ENCODE measurements around the gene PLA2G2E. TPM values are rescaled to one million over a fixed set of nuclear protein-coding genes. Genes with fewer than 3 reads are reported as not detected.

PLA2G2E gene
- total RNA-seq, 1 experiment from 2014 or later = 0.41 TPM

GRCh38 chr1:19892628-19893168 lies 30.7 kb downstream of the PLA2G2E start:
- Mint-ChIP-seq H3K4me3 (ENCODE audit: unreplicated experiment) (no peak overlapping the region), H3K27me3 (ENCODE audit: insufficient read depth, unreplicated experiment) (no peaks in the 10 kb centered on the region), H3K4me1 (ENCODE audit: low read depth, unreplicated experiment) (no peaks in the 10 kb centered on the region), H3K9me3 (ENCODE audit: unreplicated experiment) (no peaks in the 10 kb centered on the region), H3K27ac (ENCODE audit: unreplicated experiment) (no peak overlapping the region), H3K36me3 (ENCODE audit: insufficient read depth, unreplicated experiment) (peaks cover 32% of the 10 kb centered on the region)
- no peaks in the 10 kb centered on the region for H3K36me3 ChIP-seq (ENCODE audit: control insufficient read depth, insufficient read depth, low read length)
- TF ChIP-seq, protein P1, sequence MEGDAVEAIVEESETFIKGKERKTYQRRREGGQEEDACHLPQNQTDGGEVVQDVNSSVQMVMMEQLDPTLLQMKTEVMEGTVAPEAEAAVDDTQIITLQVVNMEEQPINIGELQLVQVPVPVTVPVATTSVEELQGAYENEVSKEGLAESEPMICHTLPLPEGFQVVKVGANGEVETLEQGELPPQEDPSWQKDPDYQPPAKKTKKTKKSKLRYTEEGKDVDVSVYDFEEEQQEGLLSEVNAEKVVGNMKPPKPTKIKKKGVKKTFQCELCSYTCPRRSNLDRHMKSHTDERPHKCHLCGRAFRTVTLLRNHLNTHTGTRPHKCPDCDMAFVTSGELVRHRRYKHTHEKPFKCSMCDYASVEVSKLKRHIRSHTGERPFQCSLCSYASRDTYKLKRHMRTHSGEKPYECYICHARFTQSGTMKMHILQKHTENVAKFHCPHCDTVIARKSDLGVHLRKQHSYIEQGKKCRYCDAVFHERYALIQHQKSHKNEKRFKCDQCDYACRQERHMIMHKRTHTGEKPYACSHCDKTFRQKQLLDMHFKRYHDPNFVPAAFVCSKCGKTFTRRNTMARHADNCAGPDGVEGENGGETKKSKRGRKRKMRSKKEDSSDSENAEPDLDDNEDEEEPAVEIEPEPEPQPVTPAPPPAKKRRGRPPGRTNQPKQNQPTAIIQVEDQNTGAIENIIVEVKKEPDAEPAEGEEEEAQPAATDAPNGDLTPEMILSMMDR (IDR thresholded peaks at IDR 0.05; ENCODE audit: insufficient read depth in 1 of 2, low read depth in 1 of 2, low read length in 1 of 2, severe bottlenecking in 1 of 2, unreplicated experiment in 1 of 2) = no peak
- DNase-seq = no peak
- H3K9me3 ChIP-seq = no peaks in the 10 kb centered on the region
- intact Hi-C loops (cut with micrococcal nuclease; ENCODE audit: unreplicated experiment) = no loop called here
- H3K4me3 ChIP-seq (ENCODE audit: low read depth, low read length) = no peak overlapping the region
- POLR2A ChIA-PET = no interaction called here
- BruUV-seq (replicated peaks) = no TSS peak
- H3K4me1 ChIP-seq = no peaks in the 10 kb centered on the region
- CTCF ChIA-PET = no interaction called here
- no peaks in the 10 kb centered on the region for H3K27me3 ChIP-seq (replicated peaks; ENCODE audit: control insufficient read depth, insufficient read depth, low read length)

DNA sequence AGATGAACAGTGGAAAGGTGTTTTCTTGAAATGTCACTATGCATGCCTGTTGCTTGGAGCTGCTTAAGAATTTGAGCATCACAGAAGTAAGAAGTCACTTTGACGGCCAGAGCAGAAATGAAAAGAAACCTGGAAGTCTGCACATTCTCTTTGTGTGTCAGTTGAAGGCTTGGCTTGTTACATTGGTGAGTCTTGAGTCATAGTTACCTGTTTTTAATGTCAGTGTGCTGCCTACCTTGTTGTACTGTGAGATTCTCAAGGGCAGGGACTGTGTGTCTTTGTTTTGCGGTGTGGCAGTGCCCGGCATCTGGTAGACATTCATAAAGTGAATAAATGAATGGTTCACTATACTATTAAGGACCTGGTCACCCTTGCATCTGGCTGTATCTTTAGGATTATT lies 31.3 kb downstream of the PLA2G2E start:
- H3K9me3 Mint-ChIP-seq (ENCODE audit: unreplicated experiment) = no peaks in the 10 kb centered on the region
- intact Hi-C loops (cut with micrococcal nuclease; ENCODE audit: unreplicated experiment) = no loop called here
- Histone ChIP-seq H3K9me3 (no peaks in the 10 kb centered on the region), H3K27me3 (replicated peaks; ENCODE audit: control insufficient read depth, insufficient read depth, low read length) (no peaks in the 10 kb centered on the region), H3K4me1 (no peaks in the 10 kb centered on the region), H3K36me3 (ENCODE audit: control insufficient read depth, insufficient read depth, low read length) (no peaks in the 10 kb centered on the region), H3K4me3 (ENCODE audit: low read depth, low read length) (no peak overlapping the region)
- peaks cover 28% of the 10 kb centered on the region for H3K36me3 Mint-ChIP-seq (ENCODE audit: insufficient read depth, unreplicated experiment)
- no peak for DNase-seq
- TF ChIP-seq, protein P1 (IDR thresholded peaks at IDR 0.05; ENCODE audit: insufficient read depth in 1 of 2, low read depth in 1 of 2, low read length in 1 of 2, severe bottlenecking in 1 of 2, unreplicated experiment in 1 of 2) = no peak
- CTCF ChIA-PET = no interaction called here
- no peak overlapping the region for H3K4me3 Mint-ChIP-seq (ENCODE audit: unreplicated experiment)
- H3K27me3 Mint-ChIP-seq (ENCODE audit: insufficient read depth, unreplicated experiment) = no peaks in the 10 kb centered on the region
- no peaks in the 10 kb centered on the region for H3K4me1 Mint-ChIP-seq (ENCODE audit: low read depth, unreplicated experiment)
- POLR2A ChIA-PET = no interaction called here
- H3K27ac Mint-ChIP-seq (ENCODE audit: unreplicated experiment) = no peak overlapping the region
- BruUV-seq (replicated peaks) = no TSS peak

- ChIA-PET CTCF (no interaction called here), POLR2A (no interaction called here)
- Histone ChIP-seq H3K9me3 (no peaks in the 10 kb centered on the region), H3K36me3 (ENCODE audit: control insufficient read depth, insufficient read depth, low read length) (no peaks in the 10 kb centered on the region), H3K4me1 (no peaks in the 10 kb centered on the region), H3K27me3 (replicated peaks; ENCODE audit: control insufficient read depth, insufficient read depth, low read length) (no peaks in the 10 kb centered on the region), H3K4me3 (ENCODE audit: low read depth, low read length) (no peak overlapping the region)
- no peaks in the 10 kb centered on the region for H3K9me3 Mint-ChIP-seq (ENCODE audit: unreplicated experiment)
- no peaks in the 10 kb centered on the region for H3K27me3 Mint-ChIP-seq (ENCODE audit: insufficient read depth, unreplicated experiment)
- BruUV-seq (replicated peaks) = no TSS peak
- TF ChIP-seq, protein P1 (IDR thresholded peaks at IDR 0.05; ENCODE audit: insufficient read depth in 1 of 2, low read depth in 1 of 2, low read length in 1 of 2, severe bottlenecking in 1 of 2, unreplicated experiment in 1 of 2) = no peak
- peaks cover 16% of the 10 kb centered on the region for H3K36me3 Mint-ChIP-seq (ENCODE audit: insufficient read depth, unreplicated experiment)
- no peak for DNase-seq
- intact Hi-C loops (cut with micrococcal nuclease; ENCODE audit: unreplicated experiment) = no loop called here
- no peaks in the 10 kb centered on the region for H3K4me1 Mint-ChIP-seq (ENCODE audit: low read depth, unreplicated experiment)
- H3K4me3 Mint-ChIP-seq (ENCODE audit: unreplicated experiment) = no peak overlapping the region
- H3K27ac Mint-ChIP-seq (ENCODE audit: unreplicated experiment) = no peak overlapping the region
Observed at GRCh38 chr1:19889656-19890055, 33.8 kb downstream of the PLA2G2E start.
